ENCODE results near the gene KNDC1.

DNA sequence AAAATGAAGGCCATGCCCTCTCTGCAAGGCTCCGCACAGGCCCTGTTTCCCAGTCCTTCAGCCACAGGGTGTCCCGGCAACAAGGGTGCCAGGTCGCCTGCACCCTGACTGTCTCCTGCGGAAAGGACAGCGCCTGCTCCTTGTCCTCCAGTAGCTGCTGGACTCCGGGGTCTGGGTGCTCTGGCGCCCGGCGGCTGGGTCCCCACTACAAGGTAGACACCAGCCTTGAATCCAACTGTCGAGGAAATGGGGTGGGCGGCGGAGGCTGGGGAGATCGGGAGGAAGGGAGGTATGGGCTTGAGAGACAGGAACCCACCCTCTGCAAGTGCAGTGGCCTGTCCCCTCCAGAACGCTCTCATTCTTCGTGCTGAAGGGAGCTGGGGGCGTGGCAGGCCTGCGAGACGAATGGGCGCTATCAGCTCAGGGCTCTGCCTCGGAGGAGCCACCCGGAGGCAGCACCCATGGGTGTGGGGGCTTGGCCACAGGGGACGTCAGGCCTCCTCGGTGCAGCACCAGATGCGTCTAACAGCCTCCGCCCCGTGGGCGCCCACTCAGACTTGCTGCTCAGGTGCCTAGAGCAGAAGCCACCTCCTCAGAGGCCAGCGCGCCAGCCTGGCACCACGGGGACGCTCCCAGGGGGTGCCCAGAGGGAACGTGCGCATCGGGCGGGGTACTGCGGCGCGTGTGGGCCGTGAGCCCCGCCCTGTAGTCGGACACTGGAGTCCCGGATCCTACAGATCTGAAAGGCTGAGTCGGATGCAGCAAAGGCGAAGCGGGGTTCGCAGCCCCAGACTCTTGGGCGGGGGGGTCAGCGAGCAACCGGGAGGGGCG lies 101.1 kb downstream of the KNDC1 start:
- TF ChIP-seq, protein P1, sequence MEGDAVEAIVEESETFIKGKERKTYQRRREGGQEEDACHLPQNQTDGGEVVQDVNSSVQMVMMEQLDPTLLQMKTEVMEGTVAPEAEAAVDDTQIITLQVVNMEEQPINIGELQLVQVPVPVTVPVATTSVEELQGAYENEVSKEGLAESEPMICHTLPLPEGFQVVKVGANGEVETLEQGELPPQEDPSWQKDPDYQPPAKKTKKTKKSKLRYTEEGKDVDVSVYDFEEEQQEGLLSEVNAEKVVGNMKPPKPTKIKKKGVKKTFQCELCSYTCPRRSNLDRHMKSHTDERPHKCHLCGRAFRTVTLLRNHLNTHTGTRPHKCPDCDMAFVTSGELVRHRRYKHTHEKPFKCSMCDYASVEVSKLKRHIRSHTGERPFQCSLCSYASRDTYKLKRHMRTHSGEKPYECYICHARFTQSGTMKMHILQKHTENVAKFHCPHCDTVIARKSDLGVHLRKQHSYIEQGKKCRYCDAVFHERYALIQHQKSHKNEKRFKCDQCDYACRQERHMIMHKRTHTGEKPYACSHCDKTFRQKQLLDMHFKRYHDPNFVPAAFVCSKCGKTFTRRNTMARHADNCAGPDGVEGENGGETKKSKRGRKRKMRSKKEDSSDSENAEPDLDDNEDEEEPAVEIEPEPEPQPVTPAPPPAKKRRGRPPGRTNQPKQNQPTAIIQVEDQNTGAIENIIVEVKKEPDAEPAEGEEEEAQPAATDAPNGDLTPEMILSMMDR (IDR thresholded peaks at IDR 0.05): no peak
- TF ChIP-seq POLR2A (IDR thresholded peaks at IDR 0.05; ENCODE audit: low read depth) (no peak), POLR2AphosphoS5 (IDR thresholded peaks at IDR 0.05) (no peak)

Measured in esophagus muscularis mucosa (tissue), 3 donors.